Measurements from ENCODE around the gene EBF3. TPM values are rescaled to one million over a fixed set of nuclear protein-coding genes. Genes with fewer than 3 reads are reported as not detected.

Gene EBF3
- total RNA-seq, 1 experiment from 2014 or later, result 56.2 TPM

DNA sequence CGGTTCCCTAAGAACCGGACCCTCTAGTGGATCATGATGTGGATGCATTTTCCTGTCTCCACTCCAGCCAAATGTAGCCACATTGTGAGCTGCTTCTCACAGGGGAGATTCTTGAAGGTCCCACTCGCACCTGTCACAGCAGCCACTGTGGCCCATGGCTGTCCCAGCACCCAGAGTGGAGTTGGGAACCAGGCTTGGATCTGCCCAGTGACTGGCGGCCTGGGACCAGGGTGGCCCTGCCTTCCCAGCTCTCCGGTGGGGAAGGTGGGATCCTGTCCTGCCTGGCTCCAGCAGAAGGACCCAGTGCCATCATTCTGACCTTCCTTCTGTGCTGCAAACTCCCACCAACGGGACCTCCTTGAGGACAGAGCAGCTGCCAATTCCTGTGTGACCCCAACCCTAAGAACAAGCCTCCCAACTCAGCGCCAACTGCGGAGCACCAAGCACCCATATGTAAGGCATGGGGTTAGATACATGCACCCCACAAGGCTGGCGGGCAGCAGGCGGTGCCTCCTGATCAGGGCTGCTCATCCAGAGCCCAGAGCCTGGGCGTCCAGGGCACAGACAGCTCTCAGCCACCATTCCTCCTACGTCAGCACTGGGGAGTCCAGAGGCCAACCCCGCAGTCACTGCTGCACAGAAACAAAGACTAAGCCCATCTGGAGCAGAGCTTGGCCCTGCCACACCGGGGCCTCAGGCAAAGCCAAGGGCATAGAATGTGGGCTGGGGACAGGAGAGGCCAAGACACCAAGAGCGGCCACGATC is 28.8 kb downstream of the EBF3 start:
- TF ChIP-seq, protein P1, sequence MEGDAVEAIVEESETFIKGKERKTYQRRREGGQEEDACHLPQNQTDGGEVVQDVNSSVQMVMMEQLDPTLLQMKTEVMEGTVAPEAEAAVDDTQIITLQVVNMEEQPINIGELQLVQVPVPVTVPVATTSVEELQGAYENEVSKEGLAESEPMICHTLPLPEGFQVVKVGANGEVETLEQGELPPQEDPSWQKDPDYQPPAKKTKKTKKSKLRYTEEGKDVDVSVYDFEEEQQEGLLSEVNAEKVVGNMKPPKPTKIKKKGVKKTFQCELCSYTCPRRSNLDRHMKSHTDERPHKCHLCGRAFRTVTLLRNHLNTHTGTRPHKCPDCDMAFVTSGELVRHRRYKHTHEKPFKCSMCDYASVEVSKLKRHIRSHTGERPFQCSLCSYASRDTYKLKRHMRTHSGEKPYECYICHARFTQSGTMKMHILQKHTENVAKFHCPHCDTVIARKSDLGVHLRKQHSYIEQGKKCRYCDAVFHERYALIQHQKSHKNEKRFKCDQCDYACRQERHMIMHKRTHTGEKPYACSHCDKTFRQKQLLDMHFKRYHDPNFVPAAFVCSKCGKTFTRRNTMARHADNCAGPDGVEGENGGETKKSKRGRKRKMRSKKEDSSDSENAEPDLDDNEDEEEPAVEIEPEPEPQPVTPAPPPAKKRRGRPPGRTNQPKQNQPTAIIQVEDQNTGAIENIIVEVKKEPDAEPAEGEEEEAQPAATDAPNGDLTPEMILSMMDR (conservative IDR thresholded peaks at IDR 0.05; ENCODE audit: low read depth, low read length), result no peak
- no peak for TF ChIP-seq EZH2 (IDR thresholded peaks at IDR 0.05; ENCODE audit: borderline replicate concordance, low read depth, low read length, poor library complexity, severe bottlenecking)
- Histone ChIP-seq H3K36me3 (ENCODE audit: insufficient read depth, low read length, poor library complexity, severe bottlenecking) (peaks cover 11% of the 10 kb centered on the region), H3K9me3 (ENCODE audit: low read depth, low read length, poor library complexity, severe bottlenecking) (no peaks in the 10 kb centered on the region), H3K27me3 (replicated peaks; ENCODE audit: insufficient read depth, low read depth, low read length, poor library complexity) (no peaks in the 10 kb centered on the region), H3K4me3 (ENCODE audit: low read depth, low read length, poor library complexity, severe bottlenecking) (no peak overlapping the region), H3K4me1 (ENCODE audit: insufficient read depth, low read length, poor library complexity, severe bottlenecking) (no peaks in the 10 kb centered on the region), H3K27ac (ENCODE audit: low read depth, low read length, poor library complexity, severe bottlenecking) (peak overlapping the region; percentile 29)
- intact Hi-C loops (cut with micrococcal nuclease; ENCODE audit: unreplicated experiment), result no loop called here
- no TSS peak for BruUV-seq (replicated peaks)
- ChIA-PET POLR2A (ENCODE audit: low non-redundant PET) (no interaction called here), CTCF (no interaction called here)
- DNase-seq (ENCODE audit: low spot score), result no peak

DNA sequence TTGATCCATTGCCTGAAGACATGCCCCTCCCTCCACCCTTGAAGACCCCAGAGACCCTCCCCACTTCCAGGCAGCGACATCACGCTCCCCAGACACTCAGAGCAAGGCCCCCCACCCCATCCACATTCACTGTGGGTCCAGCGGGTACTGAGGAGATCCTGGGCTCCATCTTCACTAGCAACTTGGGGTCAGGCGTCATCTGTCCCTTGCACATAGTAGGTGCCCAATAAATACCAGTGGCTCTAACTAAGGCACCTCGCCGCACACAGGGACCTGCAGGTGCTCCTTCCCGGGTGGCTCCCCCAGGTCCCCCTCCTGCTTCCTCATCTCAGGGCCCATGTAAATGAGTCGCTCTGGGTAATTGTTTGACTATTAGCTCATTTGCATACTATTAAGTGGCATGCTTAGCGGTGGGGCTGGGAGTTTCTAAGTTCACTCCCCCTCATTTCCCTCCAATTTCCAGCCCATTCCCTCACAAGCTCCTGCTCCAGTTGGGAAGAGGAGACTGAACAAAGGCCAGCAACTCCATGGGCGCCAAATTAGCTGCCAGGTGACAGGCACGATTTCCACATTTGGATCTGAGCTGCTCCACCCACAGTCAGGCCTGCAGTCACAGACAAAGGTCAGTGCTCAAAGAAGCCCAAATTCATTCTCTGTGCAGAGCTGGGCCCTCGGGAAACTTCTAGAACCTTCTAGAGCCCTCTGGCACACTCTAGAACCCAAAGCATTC is 29.7 kb downstream of the EBF3 start:
- Histone ChIP-seq H3K4me3 (ENCODE audit: low read depth, low read length, poor library complexity, severe bottlenecking) (no peak overlapping the region), H3K27ac (ENCODE audit: low read depth, low read length, poor library complexity, severe bottlenecking) (peak overlapping the region; percentile 59), H3K36me3 (ENCODE audit: insufficient read depth, low read length, poor library complexity, severe bottlenecking) (peaks cover 11% of the 10 kb centered on the region), H3K4me1 (ENCODE audit: insufficient read depth, low read length, poor library complexity, severe bottlenecking) (no peaks in the 10 kb centered on the region), H3K27me3 (replicated peaks; ENCODE audit: insufficient read depth, low read depth, low read length, poor library complexity) (no peaks in the 10 kb centered on the region), H3K9me3 (ENCODE audit: low read depth, low read length, poor library complexity, severe bottlenecking) (no peaks in the 10 kb centered on the region)
- ChIA-PET CTCF (no interaction called here), POLR2A (ENCODE audit: low non-redundant PET) (no interaction called here)
- no TSS peak for BruUV-seq (replicated peaks)
- DNase-seq (ENCODE audit: low spot score), result no peak
- TF ChIP-seq, protein P1 (conservative IDR thresholded peaks at IDR 0.05; ENCODE audit: low read depth, low read length), result no peak
- TF ChIP-seq EZH2 (IDR thresholded peaks at IDR 0.05; ENCODE audit: borderline replicate concordance, low read depth, low read length, poor library complexity, severe bottlenecking), result no peak
- intact Hi-C loops (cut with micrococcal nuclease; ENCODE audit: unreplicated experiment), result no loop called here

DNA sequence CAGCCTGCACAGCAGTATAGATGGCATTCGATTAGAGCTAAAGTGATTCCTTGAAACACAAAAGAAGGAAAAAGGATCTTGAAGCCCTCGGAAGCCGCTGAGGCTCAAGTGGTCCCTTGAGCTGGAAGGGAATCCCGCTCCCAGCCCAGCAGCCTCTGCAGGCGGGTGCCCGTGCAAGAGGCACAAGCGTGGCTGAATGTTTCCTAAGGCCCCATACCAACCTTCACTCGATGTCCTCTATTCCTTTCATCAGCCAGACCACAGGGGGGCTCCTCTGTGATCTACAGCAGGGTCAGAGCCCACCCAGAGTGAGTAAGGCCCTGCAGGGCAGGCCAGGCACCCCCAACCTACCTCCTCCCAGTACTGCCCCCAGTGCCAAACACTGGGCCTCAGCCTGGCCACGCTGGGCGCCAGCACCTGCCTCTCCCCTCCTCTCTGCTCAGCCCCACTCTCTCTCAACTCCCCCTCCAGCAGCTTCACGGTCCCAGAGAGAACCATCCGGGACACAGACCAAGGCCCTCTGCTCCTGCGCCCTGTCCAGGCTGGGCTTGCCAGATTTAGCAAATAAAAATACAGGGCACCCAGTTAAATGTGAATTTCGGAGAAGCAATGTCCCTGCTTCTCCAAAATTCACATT is 30.5 kb downstream of the EBF3 start:
- no peak for TF ChIP-seq EZH2 (IDR thresholded peaks at IDR 0.05; ENCODE audit: borderline replicate concordance, low read depth, low read length, poor library complexity, severe bottlenecking)
- TF ChIP-seq, protein P1 (conservative IDR thresholded peaks at IDR 0.05; ENCODE audit: low read depth, low read length), result no peak
- no TSS peak for BruUV-seq (replicated peaks)
- DNase-seq (ENCODE audit: low spot score), result no peak
- CTCF ChIA-PET, result no interaction called here
- H3K9me3 ChIP-seq (ENCODE audit: low read depth, low read length, poor library complexity, severe bottlenecking), result no peaks in the 10 kb centered on the region
- peak overlapping the region; percentile 59 for H3K27ac ChIP-seq (ENCODE audit: low read depth, low read length, poor library complexity, severe bottlenecking)
- H3K27me3 ChIP-seq (replicated peaks; ENCODE audit: insufficient read depth, low read depth, low read length, poor library complexity), result no peaks in the 10 kb centered on the region
- peaks cover 10% of the 10 kb centered on the region for H3K36me3 ChIP-seq (ENCODE audit: insufficient read depth, low read length, poor library complexity, severe bottlenecking)
- intact Hi-C loops (cut with micrococcal nuclease; ENCODE audit: unreplicated experiment), result no loop called here
- POLR2A ChIA-PET (ENCODE audit: low non-redundant PET), result no interaction called here
- H3K4me1 ChIP-seq (ENCODE audit: insufficient read depth, low read length, poor library complexity, severe bottlenecking), result no peaks in the 10 kb centered on the region
- no peak overlapping the region for H3K4me3 ChIP-seq (ENCODE audit: low read depth, low read length, poor library complexity, severe bottlenecking)

Measured in A673 (cell line).